ENCODE data around the gene THAP6.

GRCh38 chr4:75567725-75568124, 53.5 kb downstream of the THAP6 start:
- TF ChIP-seq CTCF (conservative IDR thresholded peaks at IDR 0.05 in 1 of 2, IDR thresholded peaks at IDR 0.05 in 1 of 2; ENCODE audit: extremely low read depth in 1 of 2, insufficient read depth in 1 of 2, low read depth in 1 of 2, low read length in 2 of 2) (no peak), EZH2 (IDR thresholded peaks at IDR 0.05; ENCODE audit: borderline replicate concordance, low read length) (no peak)

Data from mammary epithelial cell (primary cell).